HPDE6-E6E7 (cell line): ENCODE results near the gene CWF19L2.
"Not testable (repeated sequence)": the region's sequence is repeated elsewhere in the genome, so short reads cannot be mapped to it uniquely, and the experiment has no call there.

Experiments
- DNase-seq: peaks from one replicate; pipeline ENCODE4 v3.0.0; 2011; ENCODE audit warnings: missing footprints; ENCODE audit errors: extremely low spot score

The CWF19L2 gene

DNA sequence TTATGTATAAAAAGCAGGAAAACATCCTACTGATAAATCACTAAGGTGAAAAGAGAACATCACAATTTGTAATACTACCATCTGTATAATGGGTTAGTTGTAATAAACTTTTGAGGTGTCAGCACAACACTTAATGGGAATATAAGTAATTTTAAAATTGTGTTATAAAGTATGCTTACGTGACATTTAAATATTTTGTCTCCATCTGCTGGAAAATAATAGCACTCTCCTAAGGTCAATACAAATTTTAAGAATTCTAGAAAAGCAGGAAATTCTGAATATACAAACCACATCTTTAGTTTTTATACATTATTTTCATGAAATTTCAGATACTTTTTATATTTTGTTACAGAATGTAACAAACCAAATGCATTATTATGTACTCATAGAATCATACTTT, 19.5 kb downstream of the CWF19L2 start:
- DNase-seq = no peak

GRCh38 chr11:107430525-107430924, 27.1 kb downstream of the CWF19L2 start:
- no peak for DNase-seq

GRCh38 chr11:107427569-107428180, 29.9 kb downstream of the CWF19L2 start:
- DNase-seq = no peak

DNA sequence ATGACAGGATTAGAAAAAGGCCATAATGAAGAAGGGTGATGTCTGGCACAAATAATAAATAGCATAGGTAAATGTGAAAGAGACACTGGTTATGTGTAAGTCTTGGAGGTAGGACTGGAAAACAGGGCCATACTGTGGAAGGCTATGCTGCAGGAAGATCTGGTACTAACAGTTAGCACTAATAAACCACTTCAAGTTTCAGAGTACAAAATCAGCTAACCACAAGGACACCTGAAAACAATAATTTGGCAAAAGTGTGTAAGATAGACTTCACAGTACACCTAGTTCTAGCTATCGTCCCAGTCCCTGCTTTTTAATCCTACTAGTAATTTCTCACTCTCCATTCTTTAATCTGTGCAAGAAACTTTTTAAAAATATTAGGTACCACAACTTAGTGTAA, 44.3 kb downstream of the CWF19L2 start:
- no peak for DNase-seq

- DNase-seq = no peak
These were observed 48.8 kb downstream of the CWF19L2 start for GRCh38 chr11:107408762-107409211.

GRCh38 chr11:107405260-107405659, 52.4 kb downstream of the CWF19L2 start:
- DNase-seq = no peak

DNA sequence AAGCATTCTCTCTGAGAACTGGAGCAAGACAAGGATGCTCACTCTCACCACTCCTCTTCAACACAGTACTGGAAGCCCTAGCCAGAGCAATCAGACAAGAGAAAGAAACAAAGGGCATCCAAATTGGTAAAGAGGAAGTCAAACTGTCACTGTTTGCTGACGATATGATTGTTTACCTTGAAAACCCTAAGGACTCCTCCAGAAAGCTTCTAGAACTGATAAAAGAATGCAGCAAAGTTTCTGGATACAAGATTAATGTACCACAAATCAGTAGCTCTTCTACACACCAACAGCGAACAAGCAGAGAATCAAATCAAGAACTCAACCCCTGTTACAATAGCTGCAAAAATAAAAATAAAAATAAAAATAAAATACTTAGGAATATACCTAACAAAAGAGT, 56.5 kb downstream of the CWF19L2 start:
- not testable (repeated sequence) for DNase-seq

- no peak for DNase-seq
These were observed 60.3 kb downstream of the CWF19L2 start for GRCh38 chr11:107397357-107397756.

GRCh38 chr11:107392611-107393010, 65.0 kb downstream of the CWF19L2 start:
- no peak for DNase-seq

- not testable (repeated sequence) for DNase-seq
These were observed 66.9 kb downstream of the CWF19L2 start for GRCh38 chr11:107390701-107391100.

- DNase-seq = no peak
These were observed 70.0 kb downstream of the CWF19L2 start for GRCh38 chr11:107387666-107388065.

- peak; percentile 55 for DNase-seq
These were observed 72.2 kb downstream of the CWF19L2 start for GRCh38 chr11:107385361-107385981.

- DNase-seq = no peak
These were observed 73.3 kb downstream of the CWF19L2 start for GRCh38 chr11:107384144-107384852.

DNA sequence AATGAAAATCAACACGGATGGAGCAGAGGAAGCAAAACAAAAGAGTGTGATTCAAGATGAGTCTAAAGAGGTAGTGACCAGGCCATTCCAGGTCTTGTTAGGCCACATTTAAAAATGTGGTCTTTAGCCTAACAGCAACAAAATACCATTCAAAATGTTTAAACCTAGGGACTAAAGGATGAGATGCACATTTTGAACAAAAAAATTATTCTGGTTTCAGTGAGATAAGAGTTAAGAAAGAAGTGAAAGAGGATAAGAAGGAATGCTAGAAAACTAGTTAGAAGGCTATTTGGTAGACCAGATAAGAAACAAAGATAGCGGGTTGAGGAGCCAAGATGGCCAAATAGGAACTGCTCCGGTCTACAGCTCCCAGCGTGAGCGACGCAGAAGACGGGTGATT, 85.2 kb downstream of the CWF19L2 start:
- DNase-seq = no peak

DNA sequence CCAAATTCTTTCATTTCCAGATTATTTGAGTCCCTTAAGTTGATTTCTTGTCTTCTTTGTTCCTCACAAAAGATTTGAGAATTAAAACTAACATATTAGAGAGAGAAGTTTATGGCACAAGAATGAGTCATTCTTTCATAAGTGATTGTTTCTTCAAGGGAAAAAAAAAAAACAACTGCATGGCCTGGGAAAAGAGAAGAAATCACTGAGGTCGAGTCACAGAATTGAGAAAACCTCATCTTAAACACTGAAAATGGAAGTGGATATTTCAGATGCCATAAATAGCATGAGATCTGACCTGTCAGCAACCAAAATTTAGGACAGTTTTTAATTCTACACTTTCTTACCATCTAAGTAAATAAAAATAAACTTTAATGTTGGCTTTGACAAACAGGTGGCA, 87.2 kb downstream of the CWF19L2 start:
- DNase-seq = no peak

DNA sequence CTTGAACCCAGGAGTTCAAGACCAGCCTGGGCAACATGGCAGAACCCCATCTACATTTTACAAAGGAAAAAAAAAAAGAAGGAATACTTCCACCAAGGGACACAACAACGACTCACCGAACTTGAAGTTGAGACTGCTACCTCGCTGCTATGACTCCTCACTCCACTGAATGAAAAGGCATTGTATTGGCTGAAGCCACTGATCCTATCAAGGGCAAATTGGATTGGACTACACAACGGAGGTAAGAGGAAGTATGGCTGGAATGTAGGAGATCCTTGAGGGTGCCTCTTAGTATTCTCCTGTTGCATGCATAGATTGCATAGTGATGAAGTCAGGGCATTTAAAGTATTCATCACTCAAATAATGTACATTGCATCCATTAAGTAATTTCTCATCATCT, 97.9 kb downstream of the CWF19L2 start:
- DNase-seq = no peak

GRCh38 chr11:107357877-107358276, 99.7 kb downstream of the CWF19L2 start:
- no peak for DNase-seq

DNA sequence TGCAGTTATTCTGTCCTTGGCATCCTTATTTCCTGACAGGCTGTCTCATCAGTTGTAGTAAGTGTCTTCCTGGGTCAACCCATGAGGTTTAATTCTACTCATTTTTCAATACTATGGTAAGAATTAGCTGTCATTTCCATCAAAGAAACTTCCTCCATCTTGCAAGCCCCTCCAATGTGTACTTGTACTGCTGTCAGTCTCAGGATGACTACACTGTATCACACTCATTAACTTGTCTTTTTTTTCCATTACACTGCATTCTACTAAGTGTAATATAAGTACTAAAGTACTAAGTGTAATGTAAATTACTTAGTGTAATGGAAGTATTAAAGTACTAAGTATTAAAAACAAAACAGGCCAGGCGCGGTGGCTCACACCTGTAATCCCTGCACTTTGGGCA, 102.8 kb downstream of the CWF19L2 start:
- DNase-seq = no peak

DNA sequence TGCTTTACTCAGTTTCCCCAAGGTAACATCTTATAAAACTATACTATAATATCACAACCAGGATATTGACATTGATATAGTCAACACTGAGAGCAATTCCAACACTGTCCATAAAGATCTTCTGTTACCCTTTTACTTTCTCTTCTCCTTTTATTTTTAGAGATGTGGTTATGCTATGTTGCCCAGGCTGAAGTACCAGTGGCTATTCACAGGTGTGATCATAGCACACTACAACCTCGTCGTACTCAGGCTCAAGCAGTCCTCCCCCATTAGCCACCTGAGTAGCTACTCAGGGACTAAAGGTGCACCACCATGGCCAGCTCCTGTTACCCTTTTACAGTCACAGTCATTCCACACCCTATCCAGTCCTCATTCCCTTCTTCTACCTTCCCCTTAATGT, 119.7 kb downstream of the CWF19L2 start:
- DNase-seq = no peak

- DNase-seq = no peak
These were observed 125.9 kb downstream of the CWF19L2 start for GRCh38 chr11:107331728-107332127.

DNA sequence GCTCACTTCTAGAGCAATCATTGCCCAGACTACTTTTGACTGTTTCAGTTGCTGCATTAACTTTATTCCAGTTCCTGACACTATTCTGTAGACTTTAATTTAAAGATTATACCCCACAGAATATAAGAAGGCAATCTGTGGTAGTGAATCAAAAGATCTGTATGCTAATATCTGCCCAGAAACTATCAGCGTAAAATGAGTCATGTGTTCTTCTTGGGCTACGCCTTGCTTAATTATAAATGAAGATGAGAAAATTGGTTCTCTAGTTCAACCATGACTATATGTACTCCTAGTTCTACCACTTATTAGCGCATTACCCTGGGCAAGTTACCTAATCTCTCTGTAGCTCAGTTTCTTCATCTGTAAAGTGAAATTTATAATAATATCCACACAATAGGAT, 128.5 kb downstream of the CWF19L2 start:
- no peak for DNase-seq

DNA sequence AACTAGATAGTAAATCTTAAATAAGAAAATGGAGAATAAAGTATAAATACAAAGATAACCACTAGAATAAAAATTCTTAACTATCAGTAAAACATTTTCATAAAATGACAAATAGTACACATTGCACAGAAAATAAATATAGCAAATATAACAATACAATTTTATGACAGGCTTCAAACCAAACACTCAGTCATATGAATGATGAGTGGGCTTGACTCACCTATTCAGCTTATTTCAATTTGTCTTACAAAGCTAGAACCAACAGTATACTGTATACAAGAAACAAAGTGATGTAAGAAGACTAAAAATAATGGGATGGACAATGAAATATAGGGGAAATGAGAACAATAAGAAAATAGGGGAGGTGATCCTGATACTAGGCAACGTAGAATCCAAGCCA, 141.2 kb downstream of the CWF19L2 start:
- no peak for DNase-seq

DNA sequence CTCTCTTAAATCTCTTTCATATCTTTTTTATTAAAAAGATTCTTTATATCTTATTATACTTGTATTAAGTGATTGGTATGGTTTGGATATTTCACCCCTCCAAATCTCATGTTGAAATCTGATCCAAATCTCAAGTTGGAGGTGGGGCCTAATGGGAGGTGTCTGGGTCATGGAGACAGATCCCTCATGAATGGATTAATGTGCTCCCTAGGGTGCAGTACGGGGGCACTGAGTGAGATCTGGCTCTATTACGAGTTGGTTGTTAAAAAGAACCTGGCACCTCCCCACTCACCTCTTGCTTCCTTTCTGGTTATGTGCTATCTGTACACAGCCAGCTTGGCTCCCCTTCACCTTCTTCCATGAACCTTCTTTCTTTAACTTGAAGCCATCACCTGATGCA, 149.6 kb downstream of the CWF19L2 start:
- DNase-seq = no peak
